Measurements from ENCODE around the gene FNDC3B.

The FNDC3B gene

GRCh38 chr3:172086071-172086470 lies 46.7 kb downstream of the FNDC3B start:
- no peak overlapping the region for H2AFZ ChIP-seq (ENCODE audit: low read length)
- H2BK120ac ChIP-seq (ENCODE audit: low read depth, low read length) = no peak overlapping the region
- no peak overlapping the region for H2BK15ac ChIP-seq (ENCODE audit: low read length)
- no peak overlapping the region for H3K4ac ChIP-seq (ENCODE audit: low read length)
- no peak overlapping the region for H2BK12ac ChIP-seq (ENCODE audit: low read length)
- H3K9ac ChIP-seq (ENCODE audit: low read depth, low read length, poor library complexity) = no peak overlapping the region
- no peak overlapping the region for H3K14ac ChIP-seq (ENCODE audit: low read length)
- peaks cover 1% of the 10 kb centered on the region for H3K79me1 ChIP-seq (ENCODE audit: low read depth, low read length)
- no peak overlapping the region for H3K27ac ChIP-seq (replicated peaks; ENCODE audit: low read length)
- peaks cover 4 to 16% of the 10 kb centered on the region in 2 donors for H3K9me3 ChIP-seq (replicated peaks in 1 of 2; ENCODE audit: control insufficient read depth in 2 of 2, insufficient read depth in 1 of 2, low read depth in 1 of 2, low read length in 2 of 2)
- no peak overlapping the region for H4K91ac ChIP-seq (ENCODE audit: low read depth, low read length, poor library complexity)
- H4K8ac ChIP-seq (ENCODE audit: low read depth, low read length) = no peak overlapping the region
- H3K23ac ChIP-seq (ENCODE audit: low read depth, low read length, poor library complexity) = no peak overlapping the region
- DNase-seq (ENCODE audit: low spot score) = no peak
- no peak overlapping the region for H3K18ac ChIP-seq (ENCODE audit: low read length)
- H3K27me3 ChIP-seq (ENCODE audit: control insufficient read depth in 3 of 3, insufficient read depth in 3 of 3, low read depth in 1 of 3, low read length in 3 of 3) = no peaks in the 10 kb centered on the region
- H3K4me3 ChIP-seq (ENCODE audit: low read length in 2 of 2) = no peak overlapping the region
- H3K4me1 ChIP-seq (ENCODE audit: control insufficient read depth in 2 of 2, insufficient read depth in 1 of 2, low read depth in 1 of 2, low read length in 2 of 2) = peaks cover 0 to 1% of the 10 kb centered on the region in 2 donors
- no peak overlapping the region for H2BK5ac ChIP-seq (ENCODE audit: low read length)
- no peak overlapping the region for H3K4me2 ChIP-seq (ENCODE audit: insufficient read depth, low read length, poor library complexity, severe bottlenecking)
- H3K36me3 ChIP-seq (replicated peaks in 1 of 2; ENCODE audit: control insufficient read depth in 2 of 2, insufficient read depth in 2 of 2, low read length in 2 of 2) = peaks cover 3 to 40% of the 10 kb centered on the region in 2 donors
- H2AK5ac ChIP-seq (ENCODE audit: low read depth, low read length) = no peak overlapping the region
- no CpG with 5 or more reads among the region's 1 CpG for WGBS, 2 donors (ENCODE audit: extremely low coverage in 2 of 2, insufficient read length in 2 of 2, insufficient replicate concordance in 1 of 2)

DNA sequence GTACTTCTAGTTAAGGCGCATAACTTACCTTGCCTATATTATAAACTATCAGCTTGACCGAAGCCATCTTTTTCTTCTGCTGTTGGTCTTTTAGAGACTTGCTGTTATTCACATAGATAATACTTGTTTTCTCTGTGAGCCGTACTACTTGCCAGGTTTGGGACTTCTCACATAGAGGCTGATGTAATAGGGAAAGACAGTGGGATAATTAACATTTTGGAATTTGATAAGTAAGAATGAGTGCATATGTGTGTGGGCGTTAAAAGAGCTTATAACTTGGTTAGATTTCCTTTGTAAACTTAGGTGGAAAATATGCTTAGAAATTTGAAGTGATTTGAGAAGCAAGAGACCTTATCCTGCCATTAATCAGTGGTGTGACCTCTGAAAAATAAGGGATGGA lies 47.8 kb downstream of the FNDC3B start:
- H3K79me1 ChIP-seq (ENCODE audit: low read depth, low read length) = peaks cover 1% of the 10 kb centered on the region
- H2BK15ac ChIP-seq (ENCODE audit: low read length) = no peak overlapping the region
- no peak overlapping the region for H3K9ac ChIP-seq (ENCODE audit: low read depth, low read length, poor library complexity)
- no peak overlapping the region for H3K27ac ChIP-seq (replicated peaks; ENCODE audit: low read length)
- peaks cover 3 to 32% of the 10 kb centered on the region in 2 donors for H3K36me3 ChIP-seq (replicated peaks in 1 of 2; ENCODE audit: control insufficient read depth in 2 of 2, insufficient read depth in 2 of 2, low read length in 2 of 2)
- H2BK5ac ChIP-seq (ENCODE audit: low read length) = no peak overlapping the region
- no peak overlapping the region for H3K4me3 ChIP-seq (ENCODE audit: low read length in 2 of 2)
- peaks cover 4 to 16% of the 10 kb centered on the region in 2 donors for H3K9me3 ChIP-seq (replicated peaks in 1 of 2; ENCODE audit: control insufficient read depth in 2 of 2, insufficient read depth in 1 of 2, low read depth in 1 of 2, low read length in 2 of 2)
- H3K4me1 ChIP-seq (ENCODE audit: control insufficient read depth in 2 of 2, insufficient read depth in 1 of 2, low read depth in 1 of 2, low read length in 2 of 2) = peaks cover 0 to 1% of the 10 kb centered on the region in 2 donors
- no peak overlapping the region for H2AK5ac ChIP-seq (ENCODE audit: low read depth, low read length)
- H2BK12ac ChIP-seq (ENCODE audit: low read length) = no peak overlapping the region
- no peak overlapping the region for H4K8ac ChIP-seq (ENCODE audit: low read depth, low read length)
- no peak overlapping the region for H2BK120ac ChIP-seq (ENCODE audit: low read depth, low read length)
- no peak for DNase-seq (ENCODE audit: low spot score)
- no peaks in the 10 kb centered on the region for H3K27me3 ChIP-seq (ENCODE audit: control insufficient read depth in 3 of 3, insufficient read depth in 3 of 3, low read depth in 1 of 3, low read length in 3 of 3)
- no peak overlapping the region for H3K18ac ChIP-seq (ENCODE audit: low read length)
- H3K23ac ChIP-seq (ENCODE audit: low read depth, low read length, poor library complexity) = no peak overlapping the region
- H3K14ac ChIP-seq (ENCODE audit: low read length) = no peak overlapping the region
- H4K91ac ChIP-seq (ENCODE audit: low read depth, low read length, poor library complexity) = no peak overlapping the region
- WGBS, 2 donors (ENCODE audit: extremely low coverage in 2 of 2, insufficient read length in 2 of 2, insufficient replicate concordance in 1 of 2) = 100% methylated on average over 1 of the region's 4 CpGs; no CpG with 5 or more reads in 1 of the 2 donors
- H3K4ac ChIP-seq (ENCODE audit: low read length) = no peak overlapping the region
- no peak overlapping the region for H3K4me2 ChIP-seq (ENCODE audit: insufficient read depth, low read length, poor library complexity, severe bottlenecking)
- H2AFZ ChIP-seq (ENCODE audit: low read length) = no peak overlapping the region

DNA sequence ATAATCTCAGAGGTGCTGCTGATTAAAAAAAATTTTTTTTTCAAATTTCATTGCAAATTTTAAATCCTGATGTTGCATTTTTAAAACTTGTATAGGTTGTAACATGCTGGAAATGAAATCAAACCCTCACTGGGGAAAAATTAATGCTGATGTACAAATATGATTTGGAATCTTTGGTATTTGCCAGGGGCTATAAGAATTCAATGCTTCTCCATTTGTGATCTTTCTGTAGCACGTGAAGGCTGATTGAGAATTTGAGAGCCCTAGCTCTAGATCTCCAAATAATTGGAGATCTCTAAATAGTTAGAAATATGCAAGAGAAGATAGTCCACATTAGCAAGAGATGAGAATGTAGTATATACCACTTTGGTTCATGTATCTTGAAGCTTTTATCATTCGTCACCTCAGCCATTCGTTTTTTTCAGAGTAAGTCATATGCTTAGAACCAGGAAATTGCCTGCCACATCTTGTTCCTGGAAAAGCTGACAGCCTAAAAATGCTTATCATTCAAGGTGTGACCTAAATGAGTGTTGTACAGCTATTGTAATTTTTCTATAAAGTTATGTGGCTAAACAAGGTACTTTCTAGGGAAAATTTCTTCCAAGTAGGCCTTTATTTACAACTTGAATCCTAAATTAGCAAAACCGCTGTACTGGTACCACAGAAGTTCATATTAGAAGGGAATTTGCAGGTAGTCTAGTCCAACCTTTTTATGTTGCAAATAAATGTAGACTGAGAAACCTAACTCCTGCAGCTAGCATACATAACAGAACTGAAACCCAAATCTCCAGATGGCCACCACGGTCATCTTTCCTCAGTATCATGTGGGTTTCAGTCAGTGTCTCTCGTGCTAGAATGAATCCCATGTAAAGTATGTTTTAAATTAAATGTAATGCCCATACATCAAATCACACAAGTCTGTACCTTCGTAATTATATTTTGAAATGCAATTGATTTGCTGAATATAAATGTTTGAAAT lies 48.5 kb downstream of the FNDC3B start:
- WGBS, 2 donors (ENCODE audit: extremely low coverage in 2 of 2, insufficient read length in 2 of 2, insufficient replicate concordance in 1 of 2) = no CpG with 5 or more reads among the region's 7 CpGs
- H3K27me3 ChIP-seq (ENCODE audit: control insufficient read depth in 3 of 3, insufficient read depth in 3 of 3, low read depth in 1 of 3, low read length in 3 of 3) = no peaks in the 10 kb centered on the region

GRCh38 chr3:172089250-172089649 lies 49.9 kb downstream of the FNDC3B start:
- H2BK120ac ChIP-seq (ENCODE audit: low read depth, low read length) = no peak overlapping the region
- no peak overlapping the region for H4K91ac ChIP-seq (ENCODE audit: low read depth, low read length, poor library complexity)
- no peaks in the 10 kb centered on the region for H3K27me3 ChIP-seq (ENCODE audit: control insufficient read depth in 3 of 3, insufficient read depth in 3 of 3, low read depth in 1 of 3, low read length in 3 of 3)
- H2BK12ac ChIP-seq (ENCODE audit: low read length) = no peak overlapping the region
- no peak overlapping the region for H3K14ac ChIP-seq (ENCODE audit: low read length)
- H3K9ac ChIP-seq (ENCODE audit: low read depth, low read length, poor library complexity) = no peak overlapping the region
- no peak overlapping the region for H3K4me3 ChIP-seq (ENCODE audit: low read length in 2 of 2)
- WGBS, 2 donors (ENCODE audit: extremely low coverage in 2 of 2, insufficient read length in 2 of 2, insufficient replicate concordance in 1 of 2) = no CpG with 5 or more reads among the region's 4 CpGs
- H3K4me1 ChIP-seq (ENCODE audit: control insufficient read depth in 2 of 2, insufficient read depth in 1 of 2, low read depth in 1 of 2, low read length in 2 of 2) = peaks cover 0 to 1% of the 10 kb centered on the region in 2 donors
- peaks cover 0 to 8% of the 10 kb centered on the region in 2 donors for H3K9me3 ChIP-seq (replicated peaks in 1 of 2; ENCODE audit: control insufficient read depth in 2 of 2, insufficient read depth in 1 of 2, low read depth in 1 of 2, low read length in 2 of 2)
- no peak overlapping the region for H3K4me2 ChIP-seq (ENCODE audit: insufficient read depth, low read length, poor library complexity, severe bottlenecking)
- DNase-seq (ENCODE audit: low spot score) = no peak
- H4K8ac ChIP-seq (ENCODE audit: low read depth, low read length) = no peak overlapping the region
- H3K23ac ChIP-seq (ENCODE audit: low read depth, low read length, poor library complexity) = no peak overlapping the region
- peaks cover 0 to 16% of the 10 kb centered on the region in 2 donors for H3K36me3 ChIP-seq (replicated peaks in 1 of 2; ENCODE audit: control insufficient read depth in 2 of 2, insufficient read depth in 2 of 2, low read length in 2 of 2)
- H2BK15ac ChIP-seq (ENCODE audit: low read length) = no peak overlapping the region
- H2BK5ac ChIP-seq (ENCODE audit: low read length) = no peak overlapping the region
- no peak overlapping the region for H3K4ac ChIP-seq (ENCODE audit: low read length)
- H2AFZ ChIP-seq (ENCODE audit: low read length) = no peak overlapping the region
- no peak overlapping the region for H2AK5ac ChIP-seq (ENCODE audit: low read depth, low read length)
- no peak overlapping the region for H3K27ac ChIP-seq (replicated peaks; ENCODE audit: low read length)
- H3K79me1 ChIP-seq (ENCODE audit: low read depth, low read length) = peaks cover 1% of the 10 kb centered on the region
- H3K18ac ChIP-seq (ENCODE audit: low read length) = no peak overlapping the region

More for the DNA sequence above, 48.5 kb downstream of the FNDC3B start:
- Histone ChIP-seq H3K4ac (ENCODE audit: low read length) (no peak overlapping the region), H2BK12ac (ENCODE audit: low read length) (no peak overlapping the region), H3K9ac (ENCODE audit: low read depth, low read length, poor library complexity) (no peak overlapping the region), H4K91ac (ENCODE audit: low read depth, low read length, poor library complexity) (no peak overlapping the region), H3K79me1 (ENCODE audit: low read depth, low read length) (peaks cover 1% of the 10 kb centered on the region), H3K4me2 (ENCODE audit: insufficient read depth, low read length, poor library complexity, severe bottlenecking) (no peak overlapping the region), H4K8ac (ENCODE audit: low read depth, low read length) (no peak overlapping the region), H3K23ac (ENCODE audit: low read depth, low read length, poor library complexity) (no peak overlapping the region), H3K18ac (ENCODE audit: low read length) (no peak overlapping the region), H2BK5ac (ENCODE audit: low read length) (no peak overlapping the region), H2AFZ (ENCODE audit: low read length) (no peak overlapping the region), H3K4me1 (ENCODE audit: control insufficient read depth in 2 of 2, insufficient read depth in 1 of 2, low read depth in 1 of 2, low read length in 2 of 2) (peaks cover 0 to 1% of the 10 kb centered on the region in 2 donors), H2BK15ac (ENCODE audit: low read length) (no peak overlapping the region), H3K36me3 (replicated peaks in 1 of 2; ENCODE audit: control insufficient read depth in 2 of 2, insufficient read depth in 2 of 2, low read length in 2 of 2) (peaks cover 3 to 25% of the 10 kb centered on the region in 2 donors), H2AK5ac (ENCODE audit: low read depth, low read length) (no peak overlapping the region), H3K9me3 (replicated peaks in 1 of 2; ENCODE audit: control insufficient read depth in 2 of 2, insufficient read depth in 1 of 2, low read depth in 1 of 2, low read length in 2 of 2) (peaks cover 2 to 11% of the 10 kb centered on the region in 2 donors), H2BK120ac (ENCODE audit: low read depth, low read length) (no peak overlapping the region), H3K14ac (ENCODE audit: low read length) (no peak overlapping the region), H3K4me3 (ENCODE audit: low read length in 2 of 2) (no peak overlapping the region), H3K27ac (replicated peaks; ENCODE audit: low read length) (no peak overlapping the region)
- DNase-seq (ENCODE audit: low spot score) = no peak
